HL-60 (cell line): ENCODE measurements around the gene TMEM128.

Experiments
- CTCF ChIP-seq: IDR thresholded peaks from one replicate; pipeline ENCODE4 v1.5.1; 2011; ENCODE audit warnings: low read length, control low read depth, inconsistent platforms; ENCODE audit not compliant: insufficient read depth
- POLR2AphosphoS5 ChIP-seq: IDR thresholded peaks from 2 replicates; pipeline ENCODE4 v1.6.1; 2012; ENCODE audit warnings: low read depth

- no peak for TF ChIP-seq CTCF
- no peak for TF ChIP-seq POLR2AphosphoS5
These were observed 41.0 kb upstream of the TMEM128 start for GRCh38 chr4:4289055-4289454.
